Smooth muscle cell (in vitro differentiated cells): ENCODE results near the gene ANXA11. TPM values are rescaled to one million over a fixed set of nuclear protein-coding genes. Genes with fewer than 3 reads are reported as not detected.

Experiments used
- DNase-seq: peaks from one replicate; lab custom pipeline; 2025; ENCODE audit not compliant: unreplicated experiment; lab: John Stamatoyannopoulos, UW
- H2AFZ ChIP-seq: fragments of 200-600 bp; sonication (generic); 2 replicates; pipeline ENCODE4 v1.6.0; 2016; ENCODE audit warnings: antibody characterized with exemption, low read depth, mild to moderate bottlenecking
- H3F3A ChIP-seq: fragments of 200-600 bp; sonication (generic); 2 replicates; pipeline ENCODE4 v1.6.0; 2017; ENCODE audit warnings: antibody characterized with exemption, low read depth
- H3K27ac ChIP-seq: fragments of 200-600 bp; sonication (generic); 2 replicates; pipeline ENCODE4 v1.5.1; 2016; ENCODE audit warnings: low read depth, mild to moderate bottlenecking
- H3K27me3 ChIP-seq: fragments of 200-600 bp; sonication (generic); 2 replicates; pipeline ENCODE4 v1.6.1; 2016; ENCODE audit warnings: low read depth, mild to moderate bottlenecking
- H3K36me3 ChIP-seq: fragments of 200-600 bp; sonication (generic); 2 replicates; pipeline ENCODE4 v1.5.1; 2016; ENCODE audit warnings: low read depth
- H3K4me1 ChIP-seq: fragments of 200-600 bp; sonication (generic); 2 replicates; pipeline ENCODE4 v1.5.1; 2016; ENCODE audit warnings: low read depth
- H3K4me2 ChIP-seq: fragments of 200-600 bp; sonication (generic); 2 replicates; pipeline ENCODE4 v1.6.0; 2016; ENCODE audit warnings: mild to moderate bottlenecking
- H3K4me3 ChIP-seq: fragments of 200-600 bp; sonication (generic); 2 replicates; pipeline ENCODE4 v1.5.1; 2016; ENCODE audit warnings: mild to moderate bottlenecking
- H3K79me2 ChIP-seq: fragments of 200-600 bp; sonication (generic); 2 replicates; pipeline ENCODE4 v1.6.0; 2016; ENCODE audit warnings: low read depth, mild to moderate bottlenecking
- H3K9ac ChIP-seq: fragments of 200-600 bp; sonication (generic); 2 replicates; pipeline ENCODE4 v1.6.0; 2016; ENCODE audit warnings: low read depth
- H3K9me3 ChIP-seq: fragments of 200-600 bp; sonication (generic); replicated peaks from 2 replicates; pipeline ENCODE4 v1.5.1; 2016; ENCODE audit warnings: low read depth
- H4K20me1 ChIP-seq: fragments of 200-600 bp; sonication (generic); 2 replicates; pipeline ENCODE4 v1.6.0; 2016; ENCODE audit warnings: low read depth
- WGBS: methylation state at CpG from one replicate; pipeline ENCODE4 v1.1.7; 2016; ENCODE audit warnings: low lambda C conversion rate; 5-methylcytosine and 5-hydroxymethylcytosine counted together
- polyA plus RNA-seq: library from polyadenylated mRNA; unstranded; fragments of >200 nt; fragmentation: Nextera tagmentation; extraction: Ambion mirVana; gene quantifications from 2 replicates; pipeline ENCODE4 v1.2.1, GENCODE V29; 2016
- total RNA-seq: library from RNA; depleted of rRNA; stranded (reverse); fragments of >200 nt; gene quantifications from 2 replicates; pipeline ENCODE4 v1.2.3, GENCODE V29; 2014
- TF ChIP-seq, protein P1 (sequence below): fragments of 200-600 bp; sonication (generic); IDR thresholded peaks from 2 replicates; pipeline ENCODE4 v1.5.1; 2017; ENCODE audit warnings: borderline replicate concordance, mild to moderate bottlenecking, antibody characterized with exemption; ENCODE audit not compliant: insufficient read depth, poor library complexity, severe bottlenecking

ANXA11 gene
- total and polyA plus RNA-seq, 2 experiments from 2014 or later, result 36.6 to 93.4 TPM

DNA sequence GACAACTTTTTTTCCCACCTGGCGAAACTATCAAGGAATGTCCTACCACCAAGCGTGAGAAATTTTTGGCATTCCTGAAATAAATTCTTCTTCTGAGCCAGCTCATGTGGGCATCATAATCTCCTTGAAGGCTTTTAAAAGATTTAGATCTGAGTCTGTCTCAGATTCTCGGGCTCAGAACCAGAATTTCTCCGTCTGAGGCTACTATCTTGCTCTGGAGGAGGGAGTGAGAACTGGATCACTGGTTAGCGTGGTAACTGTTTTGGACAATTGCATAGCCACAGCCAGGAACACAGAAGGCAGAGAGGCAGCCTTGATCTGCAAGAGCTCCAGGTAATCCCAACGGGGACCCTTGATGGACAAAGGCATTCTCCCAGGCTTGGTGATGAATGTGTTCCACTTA, 73.8 kb downstream of the ANXA11 start:
- no peaks in the 10 kb centered on the region for H4K20me1 ChIP-seq
- no peaks in the 10 kb centered on the region for H3K79me2 ChIP-seq
- H3K4me1 ChIP-seq, result no peaks in the 10 kb centered on the region
- H3K36me3 ChIP-seq, result no peaks in the 10 kb centered on the region
- no peaks in the 10 kb centered on the region for H3K9me3 ChIP-seq
- H3K4me3 ChIP-seq, result no peak overlapping the region
- H3K27me3 ChIP-seq, result no peaks in the 10 kb centered on the region
- no peak overlapping the region for H2AFZ ChIP-seq
- WGBS, result 41% methylated on average over 6 of the region's 6 CpGs
- TF ChIP-seq, protein P1, sequence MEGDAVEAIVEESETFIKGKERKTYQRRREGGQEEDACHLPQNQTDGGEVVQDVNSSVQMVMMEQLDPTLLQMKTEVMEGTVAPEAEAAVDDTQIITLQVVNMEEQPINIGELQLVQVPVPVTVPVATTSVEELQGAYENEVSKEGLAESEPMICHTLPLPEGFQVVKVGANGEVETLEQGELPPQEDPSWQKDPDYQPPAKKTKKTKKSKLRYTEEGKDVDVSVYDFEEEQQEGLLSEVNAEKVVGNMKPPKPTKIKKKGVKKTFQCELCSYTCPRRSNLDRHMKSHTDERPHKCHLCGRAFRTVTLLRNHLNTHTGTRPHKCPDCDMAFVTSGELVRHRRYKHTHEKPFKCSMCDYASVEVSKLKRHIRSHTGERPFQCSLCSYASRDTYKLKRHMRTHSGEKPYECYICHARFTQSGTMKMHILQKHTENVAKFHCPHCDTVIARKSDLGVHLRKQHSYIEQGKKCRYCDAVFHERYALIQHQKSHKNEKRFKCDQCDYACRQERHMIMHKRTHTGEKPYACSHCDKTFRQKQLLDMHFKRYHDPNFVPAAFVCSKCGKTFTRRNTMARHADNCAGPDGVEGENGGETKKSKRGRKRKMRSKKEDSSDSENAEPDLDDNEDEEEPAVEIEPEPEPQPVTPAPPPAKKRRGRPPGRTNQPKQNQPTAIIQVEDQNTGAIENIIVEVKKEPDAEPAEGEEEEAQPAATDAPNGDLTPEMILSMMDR, result no peak
- H3F3A ChIP-seq, result no peaks in the 10 kb centered on the region
- no peak for DNase-seq
- H3K27ac ChIP-seq, result no peak overlapping the region
- no peak overlapping the region for H3K9ac ChIP-seq
- no peak overlapping the region for H3K4me2 ChIP-seq

DNA sequence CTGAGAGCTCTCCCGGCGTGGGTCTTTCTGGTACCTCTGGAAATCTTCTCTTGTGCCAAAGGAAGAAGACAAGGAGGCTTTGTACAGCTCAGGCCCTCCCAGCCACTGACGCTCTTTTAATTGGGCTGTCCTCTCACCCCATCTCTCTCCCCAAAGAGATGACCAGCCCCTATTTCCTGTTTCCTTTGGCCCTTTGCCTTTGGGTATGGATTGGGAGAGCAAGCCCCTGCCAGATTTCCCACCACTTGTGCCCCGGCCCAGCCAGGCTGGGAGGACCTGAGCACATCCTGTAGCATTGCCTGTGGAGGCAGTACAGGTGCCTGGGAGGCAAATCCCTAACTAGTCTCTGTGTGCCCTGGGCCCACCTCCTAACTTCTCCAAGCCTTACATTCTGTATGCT, 78.5 kb downstream of the ANXA11 start:
- no peak overlapping the region for H2AFZ ChIP-seq
- 87% methylated on average over 4 of the region's 4 CpGs for WGBS

DNA sequence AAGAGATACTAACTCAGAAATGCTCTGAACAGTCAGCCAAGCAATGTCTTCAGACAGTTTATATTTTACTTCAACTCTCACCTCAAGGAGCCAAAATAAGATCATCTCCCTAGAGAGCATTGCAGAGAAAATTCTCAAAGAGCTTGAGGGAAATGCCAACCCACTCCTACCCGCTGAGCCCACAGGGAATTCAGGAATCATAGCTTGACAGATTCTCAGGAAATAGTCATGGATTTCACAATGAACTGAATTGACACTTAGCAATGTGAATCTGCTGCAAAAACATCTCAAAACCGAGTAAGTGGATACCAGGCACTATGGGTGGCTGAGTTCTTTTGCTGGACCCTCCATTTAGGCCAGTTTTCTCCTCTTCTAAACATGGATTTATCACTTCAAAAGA, 82.6 kb downstream of the ANXA11 start:
- DNase-seq, result no peak
- no peak overlapping the region for H3K4me3 ChIP-seq
- H3K9ac ChIP-seq, result no peak overlapping the region
- H3K4me2 ChIP-seq, result no peak overlapping the region
- H4K20me1 ChIP-seq, result no peaks in the 10 kb centered on the region
- H3K27ac ChIP-seq, result no peak overlapping the region
- no peaks in the 10 kb centered on the region for H3K4me1 ChIP-seq
- no peaks in the 10 kb centered on the region for H3K79me2 ChIP-seq
- peaks cover 3% of the 10 kb centered on the region for H3K27me3 ChIP-seq
- no peaks in the 10 kb centered on the region for H3F3A ChIP-seq
- TF ChIP-seq, protein P1, result no peak
- H2AFZ ChIP-seq, result no peak overlapping the region
- no peaks in the 10 kb centered on the region for H3K9me3 ChIP-seq
- no peaks in the 10 kb centered on the region for H3K36me3 ChIP-seq
- WGBS, result 82% methylated on average over 2 of the region's 2 CpGs

More for the DNA sequence above, 78.5 kb downstream of the ANXA11 start:
- Histone ChIP-seq H3K4me2 (no peak overlapping the region), H3K79me2 (no peaks in the 10 kb centered on the region), H3K4me1 (no peaks in the 10 kb centered on the region), H3K27me3 (no peaks in the 10 kb centered on the region), H3K9me3 (no peaks in the 10 kb centered on the region), H3K4me3 (no peak overlapping the region), H4K20me1 (no peaks in the 10 kb centered on the region), H3K9ac (no peak overlapping the region), H3K27ac (no peak overlapping the region), H3F3A (no peaks in the 10 kb centered on the region), H3K36me3 (no peaks in the 10 kb centered on the region)
- DNase-seq, result no peak
- TF ChIP-seq, protein P1, result no peak

DNA sequence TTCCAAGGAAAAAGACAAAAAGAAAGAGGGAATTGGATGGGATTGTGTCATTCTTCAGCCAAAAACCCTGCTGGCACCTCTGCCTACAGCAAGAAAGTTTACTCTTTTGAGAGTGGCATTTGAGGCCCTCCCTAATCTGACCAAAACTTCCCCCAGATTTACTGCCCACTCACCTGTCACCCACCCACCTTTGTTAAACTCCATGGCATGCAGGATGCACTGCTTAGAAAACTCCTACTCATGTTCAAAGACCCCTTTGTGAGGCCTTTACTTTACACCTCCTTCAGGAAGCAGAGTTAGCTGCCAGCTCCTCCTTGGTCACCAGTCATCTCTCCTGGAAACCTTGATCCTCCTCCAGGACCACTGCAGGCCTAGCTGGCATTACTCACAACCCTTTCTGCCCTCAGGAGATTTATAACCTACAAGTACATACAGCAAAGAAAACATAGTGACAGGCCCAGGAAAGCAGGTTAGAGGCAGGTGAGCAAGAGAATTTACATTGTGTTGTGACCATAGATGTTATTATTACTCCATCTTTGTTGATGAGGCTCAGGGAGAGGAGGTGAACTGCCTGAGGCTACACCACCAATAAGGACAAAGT, 83.1 kb downstream of the ANXA11 start:
- H3K27ac ChIP-seq, result no peak overlapping the region
- H3K4me1 ChIP-seq, result no peaks in the 10 kb centered on the region
- no peaks in the 10 kb centered on the region for H3K36me3 ChIP-seq
- DNase-seq, result no peak
- TF ChIP-seq, protein P1, result no peak
- H2AFZ ChIP-seq, result no peak overlapping the region
- H3K4me2 ChIP-seq, result no peak overlapping the region
- H4K20me1 ChIP-seq, result no peaks in the 10 kb centered on the region
- H3F3A ChIP-seq, result no peaks in the 10 kb centered on the region
- no peak overlapping the region for H3K9ac ChIP-seq
- H3K9me3 ChIP-seq, result no peaks in the 10 kb centered on the region
- peaks cover 3% of the 10 kb centered on the region for H3K27me3 ChIP-seq
- no peaks in the 10 kb centered on the region for H3K79me2 ChIP-seq
- H3K4me3 ChIP-seq, result no peak overlapping the region
